Keratinocyte (primary cell): Measurements from ENCODE around the gene MTIF2.

Source experiments
- EZH2 ChIP-seq: IDR thresholded peaks from one replicate; pipeline ENCODE4 v1.6.1; 2012; ENCODE audit warnings: inconsistent platforms, mild to moderate bottlenecking, low read length, moderate library complexity
- TF ChIP-seq, protein P1 (sequence below), 3 experiments: IDR thresholded peaks in 1 of 3; conservative IDR thresholded peaks in 1 of 3; optimal IDR thresholded peaks in 1 of 3; 2 replicates in 2 of 3; 3 replicates in 1 of 3; pipeline versions ENCODE3 to v1.5.1; 2011; ENCODE audit warnings: low read length in 3 of 3, mild to moderate bottlenecking in 3 of 3, moderate library complexity in 2 of 3, control low read depth in 1 of 3, inconsistent platforms in 1 of 3; ENCODE audit not compliant: insufficient read depth in 2 of 3; ENCODE audit errors: extremely low read depth in 1 of 3

DNA sequence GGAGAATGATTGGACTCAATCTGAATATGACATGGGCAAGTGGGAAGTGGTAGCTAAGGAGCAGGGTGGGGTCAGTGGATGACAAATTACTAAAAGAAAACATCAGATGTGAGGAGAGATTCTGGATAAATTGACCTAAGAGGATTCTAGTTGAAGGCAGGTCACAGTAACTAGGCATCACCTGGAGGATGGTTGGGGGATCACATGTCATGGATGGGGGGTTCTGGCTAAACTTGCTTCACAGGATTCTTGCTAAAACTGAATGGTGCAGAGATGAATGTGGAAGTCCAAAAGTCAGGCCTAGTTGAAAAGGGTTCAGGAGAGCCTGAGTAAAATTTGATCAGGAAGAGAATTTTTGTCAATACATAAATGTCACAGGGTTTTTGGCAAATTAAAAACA is 55.2 kb downstream of the MTIF2 start:
- TF ChIP-seq, protein P1, sequence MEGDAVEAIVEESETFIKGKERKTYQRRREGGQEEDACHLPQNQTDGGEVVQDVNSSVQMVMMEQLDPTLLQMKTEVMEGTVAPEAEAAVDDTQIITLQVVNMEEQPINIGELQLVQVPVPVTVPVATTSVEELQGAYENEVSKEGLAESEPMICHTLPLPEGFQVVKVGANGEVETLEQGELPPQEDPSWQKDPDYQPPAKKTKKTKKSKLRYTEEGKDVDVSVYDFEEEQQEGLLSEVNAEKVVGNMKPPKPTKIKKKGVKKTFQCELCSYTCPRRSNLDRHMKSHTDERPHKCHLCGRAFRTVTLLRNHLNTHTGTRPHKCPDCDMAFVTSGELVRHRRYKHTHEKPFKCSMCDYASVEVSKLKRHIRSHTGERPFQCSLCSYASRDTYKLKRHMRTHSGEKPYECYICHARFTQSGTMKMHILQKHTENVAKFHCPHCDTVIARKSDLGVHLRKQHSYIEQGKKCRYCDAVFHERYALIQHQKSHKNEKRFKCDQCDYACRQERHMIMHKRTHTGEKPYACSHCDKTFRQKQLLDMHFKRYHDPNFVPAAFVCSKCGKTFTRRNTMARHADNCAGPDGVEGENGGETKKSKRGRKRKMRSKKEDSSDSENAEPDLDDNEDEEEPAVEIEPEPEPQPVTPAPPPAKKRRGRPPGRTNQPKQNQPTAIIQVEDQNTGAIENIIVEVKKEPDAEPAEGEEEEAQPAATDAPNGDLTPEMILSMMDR (optimal IDR thresholded peaks at IDR 0.05 in 1 of 3, IDR thresholded peaks at IDR 0.05 in 1 of 3, conservative IDR thresholded peaks at IDR 0.05 in 1 of 3; ENCODE audit: extremely low read depth in 1 of 3, insufficient read depth in 2 of 3, low read length in 3 of 3): no peak
- no peak for TF ChIP-seq EZH2
